Measurements from ENCODE around the gene TRAPPC3. TPM values are rescaled to one million over a fixed set of nuclear protein-coding genes. Genes with fewer than 3 reads are reported as not detected.

The TRAPPC3 gene
- total RNA-seq, 4 donors from 2014 or later = 54.6 to 165 (median 105) TPM

- Histone ChIP-seq H3K9me3 (no peaks in the 10 kb centered on the region), H3K27me3 (no peaks in the 10 kb centered on the region), H3K27ac (peak overlapping the region in 2 of 4 donors; percentile 56 to 57), H3K4me3 (no peak overlapping the region), H3K36me3 (no peaks in the 10 kb centered on the region), H3K4me1 (peaks cover 0 to 13% (median 3%) of the 10 kb centered on the region in 4 donors)
- DNase-seq = no peak
- 62 to 76% methylated on average over 2 to 5 of the region's 5 CpGs for WGBS, 2 donors (ENCODE audit: low coverage in 1 of 2)
- in situ Hi-C loops (cut with MboI; ENCODE audit: low pct_ligation_motif_present in 1 of 4, low pct_unique_long_range_greater_than_20kb in 1 of 4, low sequenced_read_pairs in 3 of 4) = loop anchor here in 2 of 4 donors (25.0 kb wide), 2 partner anchors 171 to 296 kb away; no protein-coding TSS in a partner anchor
- TF ChIP-seq POLR2AphosphoS5 (IDR thresholded peaks at IDR 0.05) (no peak), EP300 (IDR thresholded peaks at IDR 0.05; ENCODE audit: low read depth) (no peak), CTCF (IDR thresholded peaks at IDR 0.05) (no peak), POLR2A (IDR thresholded peaks at IDR 0.05) (no peak)
- intact Hi-C loops (cut with DNase I; ENCODE audit: low total_unique reads) = no loop called here
These were observed 33.4 kb downstream of the TRAPPC3 start for GRCh38 chr1:36115931-36116330.

DNA sequence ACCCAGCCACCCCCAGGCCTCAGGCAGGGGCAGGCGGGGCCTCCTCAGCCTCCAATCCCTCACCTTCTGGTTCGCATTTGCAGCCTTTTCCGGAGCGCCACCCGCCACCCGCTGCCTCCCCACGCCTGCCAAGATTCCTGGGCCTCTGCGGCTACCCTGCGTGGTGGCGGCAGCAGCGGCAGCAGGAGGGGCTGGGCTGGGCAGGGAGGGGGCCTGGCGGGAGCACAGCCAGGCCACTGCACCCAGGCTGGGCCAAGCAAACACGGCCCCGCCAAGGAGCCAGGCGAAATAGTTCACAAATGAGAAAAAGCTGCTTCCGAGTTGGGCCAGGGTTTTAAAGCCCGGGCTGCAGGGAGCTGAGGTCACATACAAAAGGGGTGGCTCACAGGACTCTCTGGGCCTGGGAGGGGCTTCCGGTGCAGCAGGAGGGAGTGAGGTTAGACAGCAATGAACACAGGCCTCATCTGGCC, 34.1 kb downstream of the TRAPPC3 start:
- H3K36me3 ChIP-seq = no peaks in the 10 kb centered on the region
- peaks cover 0 to 13% (median 3%) of the 10 kb centered on the region in 4 donors for H3K4me1 ChIP-seq
- 67 to 73% methylated on average over 2 to 17 of the region's 18 CpGs for WGBS, 2 donors (ENCODE audit: low coverage in 1 of 2)
- in situ Hi-C loops (cut with MboI; ENCODE audit: low pct_ligation_motif_present in 1 of 4, low pct_unique_long_range_greater_than_20kb in 1 of 4, low sequenced_read_pairs in 3 of 4) = loop anchor here in 2 of 4 donors (25.0 kb wide), 2 partner anchors 172 to 297 kb away; no protein-coding TSS in a partner anchor
- no peak for DNase-seq
- no peaks in the 10 kb centered on the region for H3K9me3 ChIP-seq
- H3K27ac ChIP-seq = peak overlapping the region; percentile 42 to 57 (median 56)
- no peak overlapping the region for H3K4me3 ChIP-seq
- intact Hi-C loops (cut with DNase I; ENCODE audit: low total_unique reads) = no loop called here
- H3K27me3 ChIP-seq = no peaks in the 10 kb centered on the region
- TF ChIP-seq CTCF (IDR thresholded peaks at IDR 0.05) (no peak), POLR2AphosphoS5 (IDR thresholded peaks at IDR 0.05) (no peak), POLR2A (IDR thresholded peaks at IDR 0.05) (no peak), EP300 (IDR thresholded peaks at IDR 0.05; ENCODE audit: low read depth) (no peak)

DNA sequence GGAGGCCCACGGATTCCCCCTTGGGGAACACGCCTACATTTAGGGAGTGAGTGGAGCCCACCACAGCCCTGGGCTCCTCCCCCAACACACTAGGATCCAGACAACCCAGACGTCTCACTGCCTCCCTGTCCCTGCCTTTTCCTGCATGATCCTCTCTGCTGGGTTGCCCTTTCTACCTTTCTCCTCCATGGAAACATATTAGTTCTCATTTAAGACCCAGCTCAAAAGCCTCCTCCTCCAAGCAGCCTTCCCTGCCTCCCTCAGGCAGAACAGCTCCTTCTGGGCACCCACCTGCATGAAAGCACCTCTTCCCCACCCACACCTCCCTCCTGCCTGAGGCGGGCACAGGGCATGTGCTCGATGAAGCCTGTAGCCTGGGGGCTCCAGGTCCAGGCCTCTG, 34.9 kb downstream of the TRAPPC3 start:
- H3K4me3 ChIP-seq = no peak overlapping the region
- intact Hi-C loops (cut with DNase I; ENCODE audit: low total_unique reads) (no loop called here), in situ Hi-C loops (cut with MboI; ENCODE audit: low pct_ligation_motif_present in 1 of 4, low pct_unique_long_range_greater_than_20kb in 1 of 4, low sequenced_read_pairs in 3 of 4) (loop anchor here in 2 of 4 donors (25.0 kb wide), 2 partner anchors 173 to 298 kb away; no protein-coding TSS in a partner anchor)
- TF ChIP-seq EP300 (IDR thresholded peaks at IDR 0.05; ENCODE audit: low read depth) = no peak
- no peak for TF ChIP-seq POLR2A (IDR thresholded peaks at IDR 0.05)
- no peak for TF ChIP-seq CTCF (IDR thresholded peaks at IDR 0.05)
- no peak for DNase-seq
- no peaks in the 10 kb centered on the region for H3K27me3 ChIP-seq
- peak overlapping the region; percentile 42 to 57 (median 56) for H3K27ac ChIP-seq
- WGBS, 2 donors (ENCODE audit: low coverage in 1 of 2) = 64% methylated on average over 5 of the region's 5 CpGs; no CpG with 5 or more reads in 1 of the 2 donors
- peaks cover 0 to 11% (median 3%) of the 10 kb centered on the region in 4 donors for H3K4me1 ChIP-seq
- H3K9me3 ChIP-seq = no peaks in the 10 kb centered on the region
- no peaks in the 10 kb centered on the region for H3K36me3 ChIP-seq

GRCh38 chr1:36112823-36113222, 36.5 kb downstream of the TRAPPC3 start:
- TF ChIP-seq EP300 (IDR thresholded peaks at IDR 0.05; ENCODE audit: low read depth) = no peak
- TF ChIP-seq POLR2AphosphoS5 (IDR thresholded peaks at IDR 0.05) = no peak
- TF ChIP-seq POLR2A (IDR thresholded peaks at IDR 0.05) = no peak
- TF ChIP-seq CTCF (IDR thresholded peaks at IDR 0.05) = no peak
- H3K27me3 ChIP-seq = no peaks in the 10 kb centered on the region
- no peak for DNase-seq
- no peak overlapping the region for H3K27ac ChIP-seq
- H3K36me3 ChIP-seq = no peaks in the 10 kb centered on the region
- peaks cover 0 to 14% (median 3%) of the 10 kb centered on the region in 4 donors for H3K4me1 ChIP-seq
- intact Hi-C loops (cut with DNase I; ENCODE audit: low total_unique reads) (no loop called here), in situ Hi-C loops (cut with MboI; ENCODE audit: low pct_ligation_motif_present in 1 of 4, low pct_unique_long_range_greater_than_20kb in 1 of 4, low sequenced_read_pairs in 3 of 4) (loop anchor here in 2 of 4 donors (25.0 kb wide), 2 partner anchors 174 to 299 kb away; no protein-coding TSS in a partner anchor)
- no peaks in the 10 kb centered on the region for H3K9me3 ChIP-seq
- H3K4me3 ChIP-seq = no peak overlapping the region
- WGBS, 2 donors (ENCODE audit: low coverage in 1 of 2) = 82 to 100% methylated on average over 1 to 9 of the region's 9 CpGs

Data from transverse colon (tissue), 4 donors.